SKM-1 (cell line): ENCODE results near the gene IGSF9.
A peak's percentile ranks its signal among the peaks of the same experiment; 100 is the strongest.

Experiments
- DNase-seq: peaks from one replicate; lab custom pipeline; 2025; ENCODE audit not compliant: unreplicated experiment; lab: John Stamatoyannopoulos, UW

Gene IGSF9

GRCh38 chr1:159933347-159933746 lies 12.1 kb downstream of the IGSF9 start:
- no peak for DNase-seq

GRCh38 chr1:159932296-159933285 lies 12.8 kb downstream of the IGSF9 start:
- DNase-seq = no peak

- no peak for DNase-seq
These were observed 13.6 kb downstream of the IGSF9 start for GRCh38 chr1:159931795-159932173.

GRCh38 chr1:159931101-159931794 lies 14.2 kb downstream of the IGSF9 start:
- DNase-seq = no peak

GRCh38 chr1:159930634-159931033 lies 14.8 kb downstream of the IGSF9 start:
- DNase-seq = no peak

- DNase-seq = no peak
These were observed 15.2 kb downstream of the IGSF9 start for GRCh38 chr1:159930216-159930615.

GRCh38 chr1:159929155-159930051 lies 16.0 kb downstream of the IGSF9 start:
- DNase-seq = no peak

- DNase-seq = no peak
These were observed 16.8 kb downstream of the IGSF9 start for GRCh38 chr1:159928491-159929050.

- DNase-seq = no peak
These were observed 17.5 kb downstream of the IGSF9 start for GRCh38 chr1:159927849-159928431.

- DNase-seq = no peak
These were observed 18.1 kb downstream of the IGSF9 start for GRCh38 chr1:159927211-159927848.

- no peak for DNase-seq
These were observed 19.7 kb downstream of the IGSF9 start for GRCh38 chr1:159925719-159926078.

GRCh38 chr1:159924791-159925718 lies 20.4 kb downstream of the IGSF9 start, which contains the start of gene TAGLN2:
Gene TAGLN2, minus strand, starts transcription at chr1:159925507. Its CDS starts 4,998 bp downstream, at chr1:159920509.
- DNase-seq = peak; percentile 98

GRCh38 chr1:159924025-159924790 lies 21.2 kb downstream of the IGSF9 start:
- DNase-seq = no peak

- DNase-seq = peak; percentile 81
These were observed 22.0 kb downstream of the IGSF9 start for GRCh38 chr1:159923203-159924024.

GRCh38 chr1:159922511-159923202 lies 22.8 kb downstream of the IGSF9 start:
- no peak for DNase-seq

GRCh38 chr1:159921700-159922504 lies 23.5 kb downstream of the IGSF9 start:
- no peak for DNase-seq
